Stomach (tissue), 9 donors: ENCODE results near the gene PRG2. TPM values are rescaled to one million over a fixed set of nuclear protein-coding genes. Genes with fewer than 3 reads are reported as not detected.

Experiments
- DNase-seq, 2 donors: peaks; one replicate each; pipeline versions ENCODE4 v3.0.0 to v3.0.0-alpha.2; 2013 to 2019
- H3K27ac ChIP-seq, 5 donors: fragments of 200-600 bp in 4 of 5; sonication (generic) in 4 of 5; one replicate each; pipeline ENCODE4 v1.5.1; 2013 to 2019; ENCODE audit warnings: mild to moderate bottlenecking in 1 of 5, moderate library complexity in 1 of 5
- H3K27me3 ChIP-seq, 3 donors: fragments of 200-600 bp; sonication (generic); one replicate each; pipeline ENCODE4 v1.5.1; 2017 to 2019; ENCODE audit warnings: mixed run types in 1 of 3
- H3K36me3 ChIP-seq, 4 donors: fragments of 200-600 bp; sonication (generic); 1 replicate in 3 of 4; 2 replicates in 1 of 4; pipeline ENCODE4 v1.5.1; 2016 to 2019
- H3K4me1 ChIP-seq, 4 donors: fragments of 200-600 bp; sonication (generic); one replicate each; pipeline ENCODE4 v1.5.1; 2016 to 2019
- H3K4me3 ChIP-seq, 4 donors: fragments of 200-600 bp; sonication (generic) in 3 of 4; one replicate each; pipeline ENCODE4 v1.5.1; 2016 to 2019; ENCODE audit warnings: mild to moderate bottlenecking in 1 of 4
- H3K9me3 ChIP-seq, 4 donors: fragments of 200-600 bp; sonication (generic); one replicate each; pipeline ENCODE4 v1.5.1; 2016 to 2019
- CTCF ChIP-seq, 7 experiments: fragments of 450-650 bp in 4 of 7; fragments of 200-600 bp in 3 of 7; sonication (generic) in 3 of 7; IDR thresholded peaks; one replicate each; pipeline ENCODE4 v1.5.1; 2016 to 2019; ENCODE audit warnings: antibody characterized with exemption in 7 of 7, control low read depth in 2 of 7, mild to moderate bottlenecking in 1 of 7
- EP300 ChIP-seq: sonication (generic); formaldehyde crosslinking; IDR thresholded peaks from one replicate; pipeline ENCODE4 v1.6.1; 2017; ENCODE audit warnings: antibody characterized with exemption
- POLR2A ChIP-seq, 4 donors: fragments of 450-650 bp; IDR thresholded peaks; one replicate each; pipeline ENCODE4 v1.6.1; 2016; ENCODE audit warnings: antibody characterized with exemption in 4 of 4, control low read depth in 2 of 4, mild to moderate bottlenecking in 1 of 4, moderate library complexity in 1 of 4
- POLR2AphosphoS5 ChIP-seq, 3 donors: sonication (generic); formaldehyde crosslinking; IDR thresholded peaks; one replicate each; pipeline ENCODE4 v1.6.1; 2016; ENCODE audit warnings: antibody characterized with exemption in 3 of 3
- WGBS, 5 donors: extraction: QIAGEN DNeasy Blood & Tissue Kit in 3 of 5; methylation state at CpG; one replicate each; pipeline versions ENCODE4 v1.1.5 to v1.1.7; 2013 to 2018; 5-methylcytosine and 5-hydroxymethylcytosine counted together
- intact Hi-C: fragments of 100-400 bp; cut with DNase I; formaldehyde crosslinking; loops from one replicate; pipeline ENCODE4 v1.15.1; 2023; ENCODE audit warnings: low total_unique reads
- polyA plus RNA-seq, 3 donors: library from polyadenylated mRNA; stranded (reverse); fragments of 200-250 nt; gene quantifications; one replicate each; pipeline ENCODE4 v1.2.3, GENCODE V29; 2013
- total RNA-seq, 5 donors: library from RNA; depleted of rRNA; stranded (reverse); fragments of >200 nt; gene quantifications; one replicate each; pipeline versions ENCODE4 v1.1.0 to v1.2.3, GENCODE V29; 2014 to 2016
- donor health status: healthy with polysubstance abuse.
- donor health status: Bipolar disorder and iron deficiency.
- donor health status: healthy.

The PRG2 gene
- total and polyA plus RNA-seq, 8 donors = 0.25 to 0.73 TPM; not detected in 6

- 65 to 76% (median 71%) methylated on average over 9 of the region's 9 CpGs for WGBS, 5 donors
- Histone ChIP-seq H3K4me1 (peaks cover 0 to 14% (median 5%) of the 10 kb centered on the region in 4 donors), H3K9me3 (no peaks in the 10 kb centered on the region), H3K27me3 (no peaks in the 10 kb centered on the region), H3K4me3 (no peak overlapping the region), H3K27ac (no peak overlapping the region), H3K36me3 (no peaks in the 10 kb centered on the region)
- no peak for TF ChIP-seq EP300
- no peak for TF ChIP-seq POLR2AphosphoS5 (IDR thresholded peaks at IDR 0.05)
- no peak for TF ChIP-seq CTCF (IDR thresholded peaks at IDR 0.05)
- no peak for TF ChIP-seq POLR2A (IDR thresholded peaks at IDR 0.05)
- intact Hi-C loops = no loop called here
- no peak for DNase-seq
Observed at GRCh38 chr11:57358543-57358961, 31.9 kb downstream of the PRG2 start.

GRCh38 chr11:57357856-57358255 lies 32.6 kb downstream of the PRG2 start:
- Histone ChIP-seq H3K27ac (peak overlapping the region in 2 of 5 donors; percentile 5 to 29), H3K27me3 (no peaks in the 10 kb centered on the region), H3K9me3 (no peaks in the 10 kb centered on the region), H3K4me1 (peaks cover 0 to 14% (median 5%) of the 10 kb centered on the region in 4 donors), H3K36me3 (no peaks in the 10 kb centered on the region), H3K4me3 (no peak overlapping the region)
- DNase-seq = peak in 1 of 2 donors; percentile 37
- WGBS, 5 donors = 36 to 51% (median 42%) methylated on average over 6 of the region's 6 CpGs
- TF ChIP-seq POLR2AphosphoS5 (IDR thresholded peaks at IDR 0.05) (no peak), EP300 (no peak), POLR2A (IDR thresholded peaks at IDR 0.05) (no peak), CTCF (IDR thresholded peaks at IDR 0.05) (no peak)
- intact Hi-C loops = no loop called here

DNA sequence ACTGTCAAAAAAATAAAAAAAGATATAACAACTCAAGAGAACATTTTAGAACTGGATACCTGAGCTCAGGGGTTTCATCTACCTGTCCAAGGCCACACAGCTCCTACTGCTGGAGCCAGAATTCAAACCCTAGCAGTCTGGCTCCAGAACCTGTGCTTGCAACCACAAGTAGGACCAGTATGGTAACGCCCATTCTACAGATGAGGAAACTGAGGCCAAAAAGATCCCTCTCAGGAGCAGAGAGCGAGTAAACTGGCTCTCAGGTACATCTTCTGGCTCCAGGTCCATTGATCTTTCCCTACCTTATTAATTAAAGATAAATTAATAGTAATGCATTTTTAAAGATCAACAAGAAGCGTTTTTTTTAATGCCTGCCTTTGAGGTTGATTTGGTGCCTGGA lies 33.1 kb downstream of the PRG2 start:
- H3K4me1 ChIP-seq = peaks cover 0 to 14% (median 5%) of the 10 kb centered on the region in 4 donors
- DNase-seq = no peak
- TF ChIP-seq POLR2AphosphoS5 (IDR thresholded peaks at IDR 0.05) = no peak
- no peaks in the 10 kb centered on the region for H3K27me3 ChIP-seq
- no peaks in the 10 kb centered on the region for H3K9me3 ChIP-seq
- no peak overlapping the region for H3K4me3 ChIP-seq
- no peaks in the 10 kb centered on the region for H3K36me3 ChIP-seq
- intact Hi-C loops = no loop called here
- H3K27ac ChIP-seq = peak overlapping the region in 2 of 5 donors; percentile 5 to 29
- 83 to 88% (median 86%) methylated on average over 3 of the region's 3 CpGs for WGBS, 5 donors

DNA sequence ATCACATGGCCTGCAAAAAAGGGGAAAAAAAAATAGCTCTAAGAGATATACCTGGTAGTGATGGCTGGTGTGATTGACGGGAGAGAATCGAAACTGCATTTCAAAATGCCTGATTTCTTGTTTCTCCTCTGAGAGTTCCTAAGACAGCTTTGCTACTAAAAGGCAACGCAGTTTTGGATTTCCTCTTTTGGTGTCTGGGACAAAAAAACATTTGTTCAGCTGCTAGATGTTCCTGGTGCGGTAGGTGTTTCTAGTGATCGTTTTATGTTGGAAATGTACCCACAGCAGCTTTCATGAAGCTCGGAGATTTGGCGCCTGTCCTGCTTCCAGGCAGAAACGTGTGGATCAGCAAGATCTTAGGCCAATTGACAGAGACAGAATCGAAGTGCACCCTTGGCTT lies 34.2 kb downstream of the PRG2 start:
- Histone ChIP-seq H3K36me3 (no peaks in the 10 kb centered on the region), H3K27me3 (no peaks in the 10 kb centered on the region), H3K4me1 (peaks cover 0 to 14% (median 5%) of the 10 kb centered on the region in 4 donors), H3K9me3 (no peaks in the 10 kb centered on the region), H3K27ac (no peak overlapping the region), H3K4me3 (no peak overlapping the region)
- 69 to 76% (median 75%) methylated on average over 9 of the region's 9 CpGs for WGBS, 5 donors
- intact Hi-C loops = no loop called here
- TF ChIP-seq POLR2A (IDR thresholded peaks at IDR 0.05) (no peak), CTCF (IDR thresholded peaks at IDR 0.05) (no peak), POLR2AphosphoS5 (IDR thresholded peaks at IDR 0.05) (no peak), EP300 (no peak)
- DNase-seq = no peak

GRCh38 chr11:57354699-57355098 lies 35.8 kb downstream of the PRG2 start:
- no peaks in the 10 kb centered on the region for H3K9me3 ChIP-seq
- TF ChIP-seq POLR2A (IDR thresholded peaks at IDR 0.05) = no peak
- no peak overlapping the region for H3K27ac ChIP-seq
- WGBS, 5 donors = 70 to 84% (median 74%) methylated on average over 6 of the region's 6 CpGs
- no peaks in the 10 kb centered on the region for H3K27me3 ChIP-seq
- H3K4me3 ChIP-seq = no peak overlapping the region
- intact Hi-C loops = no loop called here
- H3K36me3 ChIP-seq = no peaks in the 10 kb centered on the region
- H3K4me1 ChIP-seq = peaks cover 0 to 19% (median 9%) of the 10 kb centered on the region in 4 donors
- no peak for DNase-seq
